HG02885 (cell line): ENCODE measurements around the gene SPTAN1.
"Not testable (repeated sequence)": the region's sequence is repeated elsewhere in the genome, so short reads cannot be mapped to it uniquely, and the experiment has no call there.

Source experiments
- ATAC-seq: cut with Tn5 transposase; IDR thresholded peaks from one replicate; pipeline ENCODE4 v1.9.1; 2021; ENCODE audit warnings: mild to moderate bottlenecking; ENCODE audit not compliant: unreplicated experiment, poor library complexity

The SPTAN1 gene

DNA sequence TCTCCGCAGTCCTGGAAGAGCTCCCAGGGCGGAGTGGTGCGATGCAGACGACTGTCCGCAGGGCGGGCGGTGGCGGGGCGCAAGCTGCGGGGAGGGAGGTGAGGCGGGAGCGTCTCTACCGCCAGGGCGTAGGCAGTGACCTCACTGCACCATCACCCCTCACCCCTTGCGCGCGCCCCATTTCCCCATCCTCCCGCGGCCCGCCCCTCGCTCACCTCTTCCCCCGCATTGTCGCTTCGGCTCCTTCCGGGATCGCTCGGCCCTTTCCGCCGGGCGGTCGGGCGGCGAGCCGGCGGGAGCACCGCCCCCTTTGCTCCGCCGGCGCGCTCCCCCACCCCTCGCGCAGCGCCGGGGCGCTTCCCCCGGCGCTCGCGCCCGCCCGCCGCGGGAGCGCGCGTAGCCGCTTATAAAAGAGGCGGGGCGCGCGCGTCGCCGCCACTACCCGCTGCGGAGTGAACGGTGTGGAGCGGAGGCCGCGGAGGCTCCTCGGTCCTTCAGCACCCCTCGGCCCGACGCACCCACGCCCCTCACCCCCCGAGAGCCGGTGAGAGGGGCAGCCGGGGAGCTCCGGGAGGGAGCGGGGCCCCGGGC, at the start of gene SPTAN1:
SPTAN1 (plus strand) TSS at position 435 of the 591 bp plus-strand sequence. CDS start 14,154 bp downstream, outside the sequence.
- ATAC-seq, result peak; percentile 80

DNA sequence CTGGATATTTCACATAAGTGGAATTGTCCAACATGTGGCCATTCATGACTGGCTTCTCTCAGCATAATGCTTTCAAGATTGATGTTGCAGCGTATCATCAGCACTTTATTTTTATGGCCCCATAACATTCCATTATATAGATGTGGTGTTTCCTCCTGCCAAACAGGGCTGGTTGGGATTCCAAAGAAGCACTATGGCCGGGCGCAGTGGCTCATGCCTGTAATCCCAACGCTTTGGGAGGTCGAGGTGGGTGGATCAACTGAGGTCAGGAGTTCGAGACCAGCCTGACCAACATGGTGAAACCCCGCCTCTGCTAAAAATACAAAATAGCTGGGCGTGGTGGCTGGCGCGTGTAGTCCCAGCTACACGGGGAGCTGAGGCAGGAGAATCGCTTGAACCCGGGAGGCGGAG, 49.0 kb upstream of the SPTAN1 start:
- not testable (repeated sequence) for ATAC-seq

- no peak for ATAC-seq
These were observed 48.5 kb upstream of the SPTAN1 start for GRCh38 chr9:128503870-128504269.

GRCh38 chr9:128504485-128505413, 47.6 kb upstream of the SPTAN1 start, which contains the start of gene GLE1:
TSS of gene GLE1 (plus strand) at chr9:128504719. CDS start at chr9:128504806, 87 bp downstream.
- peak; percentile 93 for ATAC-seq

- no peak for ATAC-seq
These were observed 47.0 kb upstream of the SPTAN1 start for GRCh38 chr9:128505414-128505765.

DNA sequence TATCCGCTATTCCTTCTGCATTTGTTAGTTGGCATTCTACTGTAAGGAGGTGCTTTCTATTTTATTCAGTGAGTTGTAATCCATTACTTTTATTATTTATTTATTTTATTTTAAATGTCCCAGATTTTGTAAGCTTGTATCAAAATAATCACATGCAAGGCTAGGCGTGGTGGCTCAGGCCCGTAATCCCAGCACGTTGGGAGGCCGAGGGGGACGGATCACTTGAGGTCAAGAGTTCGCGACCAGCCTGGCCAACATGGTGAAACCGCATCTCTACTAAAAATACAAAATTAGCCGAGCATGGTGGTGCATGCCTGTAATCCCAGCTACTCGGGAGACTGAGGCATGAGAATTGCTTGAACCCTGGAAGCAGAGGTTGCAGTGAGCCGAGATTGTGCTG, 46.5 kb upstream of the SPTAN1 start:
- ATAC-seq, result not testable (repeated sequence)

GRCh38 chr9:128512820-128513219, 39.6 kb upstream of the SPTAN1 start:
- ATAC-seq, result no peak

DNA sequence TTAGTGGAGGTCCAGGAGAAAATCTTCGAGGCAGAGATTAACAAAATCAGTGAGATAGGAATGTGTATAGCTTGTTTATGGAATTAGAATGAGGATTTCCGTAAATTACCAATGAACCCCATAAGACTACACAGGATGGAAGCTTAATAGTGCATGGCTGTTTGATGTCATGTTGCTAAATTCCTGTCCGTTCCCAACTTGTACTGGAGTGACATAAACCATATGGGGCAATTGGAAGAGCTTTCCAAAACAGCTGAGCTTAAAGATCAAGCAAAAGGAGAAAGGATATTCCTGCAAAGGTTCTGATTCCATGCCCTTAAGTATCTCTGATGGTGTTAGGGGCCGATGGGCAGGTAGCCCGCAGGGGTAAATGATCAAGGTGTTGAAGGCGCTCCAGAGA, 30.4 kb upstream of the SPTAN1 start:
- ATAC-seq, result no peak

DNA sequence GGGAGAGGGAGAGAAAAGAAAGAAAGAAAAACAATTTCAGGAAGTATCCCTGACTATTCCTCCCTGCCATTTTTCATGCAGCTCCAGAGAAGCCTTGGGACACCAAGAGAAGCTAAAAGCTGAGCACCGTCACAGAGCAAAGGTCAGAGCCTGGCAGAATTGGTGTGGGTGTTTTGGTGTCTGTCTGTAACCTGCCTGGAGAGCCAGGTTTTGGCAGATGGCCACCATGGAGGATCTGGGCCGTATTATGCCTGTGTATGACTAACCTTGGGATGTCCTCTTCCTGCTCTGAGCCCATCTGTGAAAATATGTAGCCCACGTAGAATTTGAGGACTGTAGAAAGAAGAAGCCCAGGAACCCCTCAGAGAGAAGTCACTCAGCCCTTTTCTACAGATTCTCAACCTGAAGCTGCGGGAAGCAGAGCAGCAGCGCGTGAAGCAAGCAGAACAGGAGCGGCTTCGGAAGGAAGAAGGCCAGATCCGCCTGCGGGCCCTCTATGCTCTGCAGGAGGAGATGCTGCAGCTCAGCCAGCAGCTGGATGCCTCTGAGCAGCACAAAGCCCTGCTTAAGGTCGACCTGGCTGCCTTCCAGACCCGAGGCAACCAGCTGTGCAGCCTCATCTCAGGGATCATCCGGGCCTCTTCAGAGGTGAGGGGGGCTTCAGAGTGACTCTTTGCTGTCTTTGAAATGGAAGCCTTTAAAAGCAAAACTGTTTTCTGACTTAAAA, 29.0 kb upstream of the SPTAN1 start:
- ATAC-seq, result no peak

GRCh38 chr9:128526720-128527119, 25.7 kb upstream of the SPTAN1 start:
- no peak for ATAC-seq

- ATAC-seq, result no peak
These were observed 23.8 kb upstream of the SPTAN1 start for GRCh38 chr9:128528445-128529160.

DNA sequence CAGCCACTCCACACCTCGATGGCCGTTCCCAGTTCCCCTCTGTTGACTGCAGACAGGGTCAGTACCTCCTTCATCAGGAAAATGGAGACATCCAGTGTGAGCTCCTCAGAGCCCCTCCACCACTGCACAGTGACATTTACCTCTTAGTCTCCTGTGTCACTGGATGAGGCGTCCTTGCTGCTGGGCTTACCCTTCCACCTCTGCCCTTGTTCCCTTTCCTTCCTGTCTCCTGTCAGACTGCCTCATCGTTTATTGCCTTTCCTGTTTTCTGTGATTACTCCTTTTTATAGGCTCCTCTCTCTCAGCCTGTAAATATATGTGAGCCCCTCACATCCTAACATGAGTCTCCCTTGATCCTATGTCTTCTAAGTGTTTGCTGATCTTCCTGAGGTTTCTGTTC, 23.2 kb upstream of the SPTAN1 start:
- ATAC-seq, result no peak

DNA sequence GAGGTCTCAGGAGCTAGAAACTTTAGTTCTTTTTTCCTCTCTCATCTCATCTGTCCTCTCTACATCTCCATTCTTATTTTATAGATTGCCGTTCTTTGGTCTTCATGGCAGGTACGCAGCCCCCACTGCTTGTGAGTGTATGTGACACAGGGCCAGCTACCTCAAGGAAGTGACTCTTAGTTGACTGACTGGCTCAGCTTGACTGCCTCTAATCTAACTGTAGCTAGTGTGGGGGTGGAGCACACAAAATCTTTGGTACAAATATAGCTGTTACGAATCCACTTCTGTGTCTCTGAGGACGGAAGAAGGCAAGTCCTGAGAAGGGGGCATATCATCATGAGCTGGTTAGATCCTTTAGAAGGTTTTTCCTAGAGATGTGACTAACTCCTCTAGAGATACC, 19.8 kb upstream of the SPTAN1 start:
- ATAC-seq, result no peak

DNA sequence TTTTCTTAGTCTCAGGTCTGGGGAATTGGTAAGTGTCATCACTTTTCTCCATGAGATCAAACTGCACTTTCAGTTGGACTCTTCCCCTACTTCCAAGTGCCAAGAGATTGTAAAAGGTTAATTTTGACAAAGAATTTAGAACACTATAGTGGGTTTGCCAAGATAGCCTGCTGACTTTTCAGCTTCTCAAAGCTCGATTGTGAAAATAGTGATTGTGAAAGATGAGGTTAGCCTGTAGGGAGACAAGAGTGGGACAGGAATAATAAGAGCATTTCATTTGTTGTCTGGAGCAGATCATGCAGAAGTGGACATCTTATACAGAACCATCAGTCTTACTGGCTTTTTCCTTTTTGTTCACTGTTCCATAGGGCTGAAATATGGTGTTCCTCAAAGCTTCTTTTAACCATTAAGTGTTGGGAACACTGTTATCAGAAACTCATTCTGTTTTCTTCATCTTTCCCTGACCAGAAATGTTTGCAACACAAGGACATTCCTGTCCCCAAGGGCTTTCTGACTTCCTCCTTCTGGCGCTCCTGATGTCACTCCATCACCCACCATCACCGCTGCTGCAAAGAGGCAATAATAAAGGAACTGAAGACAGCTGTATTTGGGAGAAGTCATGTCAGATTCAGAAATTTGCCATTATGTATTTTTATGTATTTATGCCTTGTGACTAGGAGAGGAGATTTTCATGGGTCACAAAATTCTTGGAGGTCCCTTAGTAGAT, 11.6 kb upstream of the SPTAN1 start:
- ATAC-seq, result no peak

DNA sequence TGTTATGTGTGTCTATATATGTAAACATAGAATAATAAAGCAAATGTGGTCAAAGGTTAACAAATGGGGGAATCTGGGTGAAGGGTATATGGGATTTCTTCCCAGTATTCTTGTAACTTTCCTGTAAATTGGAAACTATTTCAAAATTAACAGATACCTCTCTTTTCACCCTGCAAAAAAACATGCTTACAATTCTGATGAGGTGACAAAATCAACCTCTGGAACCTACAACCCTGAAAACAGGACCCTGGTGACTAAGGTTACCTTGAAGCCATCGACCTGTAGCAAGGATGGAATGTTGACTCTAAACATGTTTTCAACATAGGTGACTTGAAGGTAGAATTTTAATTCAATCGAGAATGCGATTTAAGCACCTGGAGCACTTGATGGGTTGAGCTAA, 5.9 kb upstream of the SPTAN1 start:
- ATAC-seq, result no peak

- no peak for ATAC-seq
These were observed 3.5 kb upstream of the SPTAN1 start for GRCh38 chr9:128548876-128549275.

DNA sequence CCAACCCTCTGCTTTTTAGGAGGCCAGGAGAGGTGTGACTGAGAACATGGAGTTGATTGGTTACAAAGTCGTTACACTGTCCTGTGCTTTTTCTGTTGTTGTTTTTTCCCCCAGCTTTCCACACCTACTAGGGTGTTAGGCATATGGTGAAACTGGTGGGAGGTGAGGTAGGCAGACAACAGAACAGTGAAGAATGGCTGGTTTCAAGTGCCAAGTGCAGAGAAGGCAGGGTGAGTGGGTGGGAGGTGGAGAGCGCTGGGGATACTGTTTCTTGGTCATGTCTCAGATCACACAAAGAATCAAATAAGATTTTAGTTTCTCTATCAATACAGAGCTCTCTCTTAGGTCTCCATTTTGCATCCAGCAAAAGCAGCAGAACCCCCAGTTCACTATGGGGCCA, 2.2 kb upstream of the SPTAN1 start:
- no peak for ATAC-seq

DNA sequence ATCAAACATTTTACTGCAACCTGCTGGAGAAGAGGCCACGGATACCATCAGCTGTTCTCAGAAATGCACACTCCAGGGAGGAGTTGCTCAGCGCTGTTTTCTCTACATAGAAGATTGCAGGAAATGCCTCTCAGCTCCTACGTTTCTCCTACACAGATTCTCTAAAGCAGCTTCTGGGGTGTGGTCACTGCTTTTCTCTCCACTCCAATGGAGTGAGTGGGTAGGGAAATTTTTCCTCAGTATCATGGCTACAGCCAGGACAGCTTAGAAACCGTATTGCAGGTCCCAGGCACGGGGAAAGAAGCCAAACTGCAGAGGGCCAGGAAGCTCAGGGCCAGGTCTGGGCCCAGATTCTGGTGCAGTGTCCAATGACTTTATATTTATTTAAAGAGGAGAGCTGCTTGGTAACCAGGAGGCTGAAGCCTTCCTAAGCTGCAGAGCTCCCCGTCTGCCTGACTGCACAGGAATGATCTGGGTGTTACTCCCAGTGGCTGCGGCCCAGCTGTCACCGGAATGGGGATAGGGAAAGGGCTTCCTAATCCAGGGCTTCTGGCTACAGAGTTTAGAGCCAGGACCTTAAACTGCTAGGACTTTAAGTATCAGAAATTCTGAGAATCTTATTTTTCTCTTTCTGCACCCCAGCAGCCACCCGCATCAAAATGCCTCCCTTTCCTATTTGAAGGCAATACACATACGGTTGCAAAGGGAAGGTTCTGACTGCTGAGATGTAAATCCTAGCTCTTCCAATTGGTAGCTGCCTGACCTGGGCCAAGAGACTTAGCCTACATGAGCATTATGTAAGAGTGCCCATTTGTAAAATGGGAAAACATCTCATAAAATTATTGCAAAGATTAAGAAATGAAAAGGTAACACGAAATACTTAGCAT, 1.4 kb upstream of the SPTAN1 start:
- ATAC-seq, result no peak

DNA sequence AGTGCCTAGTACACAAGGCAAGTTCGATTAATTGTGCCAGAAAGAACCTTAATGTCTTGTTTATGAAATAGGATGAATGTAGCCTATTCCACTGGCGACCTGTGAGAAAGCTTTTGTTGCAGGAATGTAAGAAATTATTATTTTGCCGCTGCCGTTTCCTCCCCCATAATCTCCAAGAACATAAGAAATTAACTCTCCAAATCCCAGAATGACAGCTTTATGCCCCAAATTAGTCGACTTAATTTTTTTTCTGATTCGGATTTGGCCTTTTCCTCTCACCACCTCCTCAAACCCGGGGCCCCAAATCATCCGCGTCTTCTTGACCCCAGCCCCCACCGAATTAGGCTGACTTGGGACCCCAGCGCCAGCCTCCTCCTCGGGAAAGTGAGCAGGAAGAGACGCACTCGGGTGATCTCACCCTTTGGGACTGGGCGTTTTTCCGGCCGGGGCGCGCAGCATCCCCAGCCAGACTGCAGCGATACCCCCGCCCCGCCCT, 682 bp upstream of the SPTAN1 start:
- ATAC-seq, result no peak
